Hepatocyte (in vitro differentiated cells): ENCODE results near the gene STARD9.

Source experiments
- CTCF ChIP-seq: fragments of 200-600 bp; sonication (generic); IDR thresholded peaks from 2 replicates; pipeline ENCODE4 v1.5.1; 2016; ENCODE audit warnings: antibody characterized with exemption, mild to moderate bottlenecking; ENCODE audit not compliant: poor library complexity
- EZH2 ChIP-seq: fragments of 200-600 bp; sonication (generic); IDR thresholded peaks from 2 replicates; pipeline ENCODE4 v1.6.1; 2016; ENCODE audit warnings: antibody characterized with exemption, mild to moderate bottlenecking, borderline replicate concordance

- TF ChIP-seq CTCF (no peak), EZH2 (no peak)
These were observed 166.3 kb downstream of the STARD9 start for GRCh38 chr15:42741710-42742109.
